ENCODE measurements around the gene XYLT1. TPM values are rescaled to one million over a fixed set of nuclear protein-coding genes. Genes with fewer than 3 reads are reported as not detected.

XYLT1 gene
- total and polyA plus RNA-seq, 2 of the 8 experiments (the other 6 are each of a cell fraction or from before 2014, with no cell fraction given): 6.6 to 25.4 TPM

GRCh38 chr16:17228048-17228707 lies 242.6 kb downstream of the XYLT1 start:
- FAIRE-seq (no peak), DNase-seq (ENCODE audit: low read depth in 1 of 2, low spot score in 2 of 2) (no peak)
- H2BK15ac ChIP-seq (ENCODE audit: low read length): no peak overlapping the region
- H3K4me1 ChIP-seq (replicated peaks in 1 of 4; ENCODE audit: control insufficient read depth in 3 of 4, insufficient read depth in 4 of 4, low read length in 3 of 4): peaks cover 0 to 13% (median 0%) of the 10 kb centered on the region in 4 experiments; a peak in 2 of 7 replicates
- H3K79me2 ChIP-seq (ENCODE audit: control insufficient read depth in 1 of 2, insufficient read depth in 2 of 2, low read length in 2 of 2): no peaks in the 10 kb centered on the region; a peak in 1 of 4 replicates
- H3K27ac ChIP-seq (ENCODE audit: low read depth, low read length): no peak overlapping the region
- H3K14ac ChIP-seq (ENCODE audit: insufficient read length): no peak overlapping the region
- H3K4me2 ChIP-seq (ENCODE audit: insufficient read depth in 1 of 2, low read depth in 2 of 2, low read length in 2 of 2): no peak overlapping the region
- no peak overlapping the region for H4K91ac ChIP-seq (replicated peaks; ENCODE audit: insufficient read length, low read length)
- no peak overlapping the region for H4K8ac ChIP-seq (ENCODE audit: extremely low read depth, insufficient read depth, low read length)
- no peak overlapping the region for H2BK5ac ChIP-seq (ENCODE audit: low read depth, low read length)
- H3K56ac ChIP-seq (replicated peaks; ENCODE audit: insufficient read length, low read depth, low read length): no peak overlapping the region
- H3K36me3 ChIP-seq (ENCODE audit: control insufficient read depth in 2 of 4, insufficient read depth in 4 of 4, low read length in 3 of 4): no peaks in the 10 kb centered on the region
- H3K79me1 ChIP-seq (ENCODE audit: low read depth, low read length): peaks cover 2% of the 10 kb centered on the region; the same call in 1 of the 2 replicates
- no peak overlapping the region for H3K23ac ChIP-seq (ENCODE audit: insufficient read length)
- H2AK5ac ChIP-seq (ENCODE audit: low read depth, low read length): no peak overlapping the region
- no peak overlapping the region for H2BK20ac ChIP-seq (ENCODE audit: low read length)
- no peak overlapping the region for H2BK12ac ChIP-seq (ENCODE audit: low read depth, low read length)
- WGBS, 2 experiments (ENCODE audit: extremely low coverage in 1 of 2, insufficient coverage in 1 of 2, insufficient read length in 1 of 2, insufficient replicate concordance in 2 of 2, low coverage in 1 of 2, low lambda C conversion rate in 2 of 2, missing lambda C conversion rate in 1 of 2): 90% methylated on average over 7 of the region's 7 CpGs; no CpG with 5 or more reads in 1 of the 2 experiments
- H2BK120ac ChIP-seq (replicated peaks; ENCODE audit: low read depth, low read length): no peak overlapping the region
- POLR2A ChIA-PET (ENCODE audit: partially characterized antibody): no interaction called here
- no peak overlapping the region for H3K4ac ChIP-seq (replicated peaks; ENCODE audit: insufficient read length, low read depth, low read length)
- no peak overlapping the region for H2AFZ ChIP-seq (ENCODE audit: low read length)
- peaks cover 0 to 3% of the 10 kb centered on the region in 2 experiments for H4K20me1 ChIP-seq (replicated peaks in 1 of 2; ENCODE audit: control insufficient read depth in 1 of 2, insufficient read depth in 2 of 2, low read length in 2 of 2)
- peaks cover 5% of the 10 kb centered on the region; the same call in 1 of the 2 replicates for H3K23me2 ChIP-seq (ENCODE audit: low read depth, low read length)
- H3K4me3 ChIP-seq (ENCODE audit: extremely low read depth in 1 of 4, insufficient read depth in 2 of 4, low read depth in 3 of 4, low read length in 4 of 4): no peak overlapping the region
- H3K18ac ChIP-seq (ENCODE audit: extremely low read depth, low read length): no peak overlapping the region
- CTCF ChIA-PET (ENCODE audit: partially characterized antibody): interaction anchor here (0.7 to 3.2 kb wide), 9 partner anchors 16 to 337 kb away, joined by 3 to 13 read pairs (median 3); no protein-coding TSS in a partner anchor
- H4K5ac ChIP-seq (ENCODE audit: insufficient read length, low read depth, low read length): no peak overlapping the region
- no peaks in the 10 kb centered on the region for H3K9me3 ChIP-seq (ENCODE audit: insufficient read depth in 2 of 2, low read depth in 1 of 2, low read length in 1 of 2)
- TF ChIP-seq ATF3 (IDR thresholded peaks at IDR 0.05; ENCODE audit: insufficient read depth, low read depth, low read length) (no peak), SP1 (IDR thresholded peaks at IDR 0.05; ENCODE audit: low read depth, low read length) (0 out of 2 replicates have a peak, but pooled peaks have one; percentile 20), BCL11A (IDR thresholded peaks at IDR 0.05; ENCODE audit: low read depth in 2 of 2, low read length in 2 of 2) (no peak), SAP30 (IDR thresholded peaks at IDR 0.05; ENCODE audit: insufficient read depth, insufficient replicate concordance, low read length) (no peak), NANOG (IDR thresholded peaks at IDR 0.05; ENCODE audit: insufficient read depth, low read depth, low read length, poor library complexity, severe bottlenecking) (no peak), MAFK (IDR thresholded peaks at IDR 0.05; ENCODE audit: low read depth, low read length) (no peak)
- H3K9ac ChIP-seq (replicated peaks in 1 of 4; ENCODE audit: extremely low read depth in 1 of 4, low read depth in 3 of 4, low read length in 3 of 4): no peak overlapping the region
- no peaks in the 10 kb centered on the region for H3K27me3 ChIP-seq (replicated peaks in 1 of 4; ENCODE audit: control insufficient read depth in 3 of 4, extremely low read depth in 1 of 4, insufficient read depth in 3 of 4, low read length in 3 of 4)

All from H1 (cell line).